Right lobe of liver (tissue), 6 donors: ENCODE data around the gene IGDCC3. TPM values are rescaled to one million over a fixed set of nuclear protein-coding genes. Genes with fewer than 3 reads are reported as not detected.

Experiments
- ATAC-seq, 4 donors: fragments of 200-7000 bp; cut with Tn5 transposase; one replicate each; pipeline ENCODE4 v1.9.1; 2020; ENCODE audit warnings: mild to moderate bottlenecking in 4 of 4, moderate library complexity in 4 of 4
- DNase-seq, 3 donors: peaks; one replicate each; pipeline ENCODE4 v3.0.0-alpha.2; 2020
- H3K27ac ChIP-seq, 3 donors: fragments of 200-600 bp; one replicate each; pipeline ENCODE4 v1.8.0; 2022
- H3K27me3 ChIP-seq, 2 donors: fragments of 200-600 bp; one replicate each; pipeline ENCODE4 v1.8.0; 2022
- H3K36me3 ChIP-seq, 4 donors: fragments of 200-600 bp; sonication (generic) in 1 of 4; one replicate each; pipeline versions ENCODE4 v1.5.1 to v1.8.0; 2017 to 2022; ENCODE audit warnings: control low read depth in 1 of 4
- H3K4me1 ChIP-seq, 4 donors: fragments of 200-600 bp; sonication (generic) in 1 of 4; one replicate each; pipeline versions ENCODE4 v1.5.1 to v1.8.0; 2017 to 2022; ENCODE audit warnings: control low read depth in 1 of 4
- H3K4me3 ChIP-seq, 3 donors: fragments of 200-600 bp; one replicate each; pipeline ENCODE4 v1.8.0; 2022
- H3K9me3 ChIP-seq, 4 donors: fragments of 200-600 bp; sonication (generic) in 1 of 4; one replicate each; pipeline versions ENCODE4 v1.5.1 to v1.8.0; 2017 to 2022; ENCODE audit warnings: control low read depth in 1 of 4
- POLR2A ChIP-seq: fragments of 450-650 bp; IDR thresholded peaks from one replicate; pipeline ENCODE4 v1.6.1; 2017; ENCODE audit warnings: antibody characterized with exemption, mild to moderate bottlenecking
- WGBS: methylation state at CpG from one replicate; pipeline ENCODE4 v1.1.6; 2018; ENCODE audit warnings: low coverage, low lambda C conversion rate; ENCODE audit not compliant: insufficient coverage; ENCODE audit errors: missing lambda C conversion rate; 5-methylcytosine and 5-hydroxymethylcytosine counted together
- intact Hi-C, 2 donors: fragments of 100-400 bp; cut with DNase I; formaldehyde crosslinking; loops; one replicate each; pipeline versions ENCODE4 v1.11.2 to v1.14.1; 2022
- total RNA-seq, 6 experiments: library from RNA; depleted of rRNA in 2 of 6; stranded (reverse); fragments of >200 nt in 2 of 6; fragmentation: NEBNext Ultra II Directional in 3 of 6; extraction: Animal tissue kit (Norgen Biotek cat#: 25700) in 3 of 6; gene quantifications; one replicate each; pipeline versions ENCODE4 v1.1.0 to v1.2.4, GENCODE V29; 2016 to 2023
- TF ChIP-seq, protein P1 (sequence below), 4 donors: fragments of 200-600 bp in 3 of 4; fragments of 450-650 bp in 1 of 4; IDR thresholded peaks; one replicate each; pipeline versions ENCODE4 v1.5.1 to v1.8.0; 2016 to 2022; ENCODE audit warnings: antibody characterized with exemption in 4 of 4, mild to moderate bottlenecking in 2 of 4
- donor health status: DM: no; HTN: yes; CAD: no.
- donor health status: DM: no; HTN: no; CAD: no.
- donor health status: DM: no; HTN: no; CAD: no.
- donor health status: DM: no; HTN: yes; CAD: no.
- donor health status: DM: no; HTN: yes; CAD: no.

IGDCC3 gene
- total RNA-seq, 6 experiments from 2014 or later: not detected

DNA sequence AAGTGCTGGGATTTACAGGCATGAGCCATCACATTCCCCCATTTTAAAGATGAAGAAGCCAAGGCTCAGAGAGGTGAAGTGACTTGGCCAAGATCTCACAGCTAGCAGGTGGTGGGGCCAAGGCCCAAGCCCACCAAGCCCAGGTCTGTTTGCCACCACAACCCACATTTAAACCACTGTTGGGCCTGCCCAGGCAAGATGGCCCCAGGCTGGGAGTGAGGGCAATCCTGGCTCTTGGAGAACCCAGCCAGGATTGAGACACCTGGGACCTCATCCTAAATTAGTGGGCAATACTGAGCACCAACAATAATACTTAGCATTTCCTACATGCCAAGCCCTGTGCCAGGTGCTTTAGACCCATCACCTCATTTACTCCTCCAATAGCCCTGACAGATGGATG, 6.9 kb downstream of the IGDCC3 start:
- no peak for ATAC-seq
- Histone ChIP-seq H3K9me3 (no peaks in the 10 kb centered on the region), H3K36me3 (no peaks in the 10 kb centered on the region), H3K4me1 (no peaks in the 10 kb centered on the region), H3K27me3 (peaks cover 0 to under 1% of the 10 kb centered on the region in 2 donors), H3K4me3 (no peak overlapping the region), H3K27ac (no peak overlapping the region)
- peak in 1 of 3 donors; percentile 12 for DNase-seq
- intact Hi-C loops: no loop called here
- no peak for TF ChIP-seq POLR2A
- TF ChIP-seq, protein P1, sequence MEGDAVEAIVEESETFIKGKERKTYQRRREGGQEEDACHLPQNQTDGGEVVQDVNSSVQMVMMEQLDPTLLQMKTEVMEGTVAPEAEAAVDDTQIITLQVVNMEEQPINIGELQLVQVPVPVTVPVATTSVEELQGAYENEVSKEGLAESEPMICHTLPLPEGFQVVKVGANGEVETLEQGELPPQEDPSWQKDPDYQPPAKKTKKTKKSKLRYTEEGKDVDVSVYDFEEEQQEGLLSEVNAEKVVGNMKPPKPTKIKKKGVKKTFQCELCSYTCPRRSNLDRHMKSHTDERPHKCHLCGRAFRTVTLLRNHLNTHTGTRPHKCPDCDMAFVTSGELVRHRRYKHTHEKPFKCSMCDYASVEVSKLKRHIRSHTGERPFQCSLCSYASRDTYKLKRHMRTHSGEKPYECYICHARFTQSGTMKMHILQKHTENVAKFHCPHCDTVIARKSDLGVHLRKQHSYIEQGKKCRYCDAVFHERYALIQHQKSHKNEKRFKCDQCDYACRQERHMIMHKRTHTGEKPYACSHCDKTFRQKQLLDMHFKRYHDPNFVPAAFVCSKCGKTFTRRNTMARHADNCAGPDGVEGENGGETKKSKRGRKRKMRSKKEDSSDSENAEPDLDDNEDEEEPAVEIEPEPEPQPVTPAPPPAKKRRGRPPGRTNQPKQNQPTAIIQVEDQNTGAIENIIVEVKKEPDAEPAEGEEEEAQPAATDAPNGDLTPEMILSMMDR (IDR thresholded peaks at IDR 0.05): no peak

DNA sequence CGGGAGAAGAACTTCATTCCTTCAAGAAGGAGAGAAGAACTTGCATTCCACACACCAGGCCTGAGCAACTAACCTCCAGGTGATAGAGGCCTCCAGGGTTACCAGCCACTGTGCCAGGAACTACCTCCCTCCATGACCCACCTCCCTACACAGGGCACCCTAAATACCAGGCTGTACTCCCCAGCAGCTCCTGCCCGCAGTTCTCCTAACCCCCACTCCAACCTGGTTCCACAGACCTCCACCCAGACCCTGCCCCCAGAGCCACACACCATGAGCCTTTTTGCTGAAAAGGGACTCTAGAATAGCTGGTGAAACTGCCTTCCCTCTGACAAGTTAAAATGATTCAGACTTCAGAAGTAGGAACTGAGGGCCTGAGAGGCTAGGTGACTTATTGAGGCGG, 8.2 kb downstream of the IGDCC3 start:
- H3K27ac ChIP-seq: no peak overlapping the region
- intact Hi-C loops: no loop called here
- TF ChIP-seq POLR2A: no peak
- TF ChIP-seq, protein P1 (IDR thresholded peaks at IDR 0.05): no peak
- no peaks in the 10 kb centered on the region for H3K36me3 ChIP-seq
- no peaks in the 10 kb centered on the region for H3K9me3 ChIP-seq
- H3K4me3 ChIP-seq: no peak overlapping the region
- no peaks in the 10 kb centered on the region for H3K27me3 ChIP-seq
- no peaks in the 10 kb centered on the region for H3K4me1 ChIP-seq
- ATAC-seq: no peak
- no CpG with 5 or more reads among the region's 3 CpGs for WGBS
- DNase-seq: peak in 1 of 3 donors; percentile 16

DNA sequence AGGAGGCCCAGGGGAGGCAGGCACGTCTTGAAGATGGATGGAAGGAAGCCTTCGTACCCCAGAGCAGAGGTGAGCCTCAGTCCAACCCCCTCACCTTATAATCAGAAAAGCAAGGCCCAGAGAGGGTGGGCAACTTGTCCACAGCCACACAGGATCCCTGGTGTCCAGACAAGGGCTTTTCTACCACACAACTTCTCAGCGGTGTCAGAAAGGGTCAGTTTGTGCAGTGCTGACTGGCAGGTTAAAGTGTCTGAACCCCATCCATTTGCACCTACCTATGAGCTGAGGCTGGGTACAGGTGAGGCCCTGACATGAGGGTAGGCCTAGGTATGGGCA, 8.6 kb downstream of the IGDCC3 start:
- DNase-seq (peak in 1 of 3 donors; percentile 23), ATAC-seq (no peak)
- 60% methylated on average over 1 of the region's 3 CpGs for WGBS
- Histone ChIP-seq H3K4me1 (no peaks in the 10 kb centered on the region), H3K9me3 (no peaks in the 10 kb centered on the region), H3K27ac (no peak overlapping the region), H3K4me3 (no peak overlapping the region), H3K27me3 (no peaks in the 10 kb centered on the region), H3K36me3 (no peaks in the 10 kb centered on the region)
- no peak for TF ChIP-seq POLR2A
- TF ChIP-seq, protein P1 (IDR thresholded peaks at IDR 0.05): no peak
- intact Hi-C loops: no loop called here

DNA sequence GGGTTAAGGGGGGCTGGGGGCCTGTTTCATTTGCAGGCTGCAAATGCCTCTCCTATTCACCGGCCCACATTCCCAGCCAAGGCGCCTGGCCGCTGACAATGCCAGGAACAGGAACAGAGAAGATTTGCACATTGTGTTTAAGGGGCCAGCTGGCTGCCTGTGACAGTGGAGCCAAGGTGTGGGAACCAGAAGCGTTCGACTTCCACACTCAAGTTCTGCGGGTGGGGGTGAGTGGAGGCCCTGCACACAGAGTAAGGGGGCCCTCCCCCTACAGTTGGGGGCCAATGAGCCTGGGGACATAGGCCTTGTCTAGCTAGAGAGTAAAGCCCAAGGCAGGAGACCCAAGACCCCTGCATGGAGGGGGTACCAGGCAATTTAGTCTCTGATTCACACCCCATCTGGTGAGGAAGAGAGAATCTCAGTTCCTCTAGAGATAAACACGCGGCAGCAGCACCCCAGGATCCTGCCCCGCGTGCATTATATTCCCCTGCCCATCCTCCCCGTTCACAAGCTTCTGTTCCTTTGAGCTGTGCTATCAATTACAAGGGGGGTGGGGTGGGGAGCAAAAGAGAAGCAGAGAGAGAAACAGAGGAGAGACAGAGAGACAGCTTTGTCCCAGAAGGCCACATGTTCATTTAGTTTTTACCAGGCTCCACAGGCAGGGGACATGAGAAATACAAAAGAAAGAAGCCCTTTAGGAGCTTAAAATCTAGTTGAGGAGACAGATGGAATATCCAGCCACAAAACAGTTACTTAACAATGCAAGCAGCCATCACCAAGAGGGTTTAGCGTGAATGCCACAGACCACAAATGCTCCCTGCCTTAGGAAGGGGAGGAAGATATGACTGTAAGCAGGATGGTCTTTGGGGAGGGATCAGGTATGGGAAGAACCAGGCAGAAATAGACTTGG, 9.2 kb downstream of the IGDCC3 start:
- Histone ChIP-seq H3K9me3 (no peaks in the 10 kb centered on the region), H3K27me3 (no peaks in the 10 kb centered on the region), H3K4me1 (no peaks in the 10 kb centered on the region), H3K4me3 (no peak overlapping the region), H3K27ac (no peak overlapping the region), H3K36me3 (no peaks in the 10 kb centered on the region)
- peak in 1 of 3 donors; percentile 35 for DNase-seq
- WGBS: 66% methylated on average over 4 of the region's 12 CpGs
- TF ChIP-seq, protein P1 (IDR thresholded peaks at IDR 0.05): no peak
- TF ChIP-seq POLR2A: no peak
- ATAC-seq: no peak
- intact Hi-C loops: no loop called here
